HG03108 (cell line): Measurements from ENCODE around the gene IGSF21.
"Not testable (repeated sequence)": the region's sequence is repeated elsewhere in the genome, so short reads cannot be mapped to it uniquely, and the experiment has no call there.

Experiments
- ATAC-seq: cut with Tn5 transposase; IDR thresholded peaks from one replicate; pipeline ENCODE4 v1.9.1; 2021; ENCODE audit warnings: moderate library complexity; ENCODE audit not compliant: unreplicated experiment

Gene IGSF21

GRCh38 chr1:18144062-18144461, 36.5 kb downstream of the IGSF21 start:
- ATAC-seq, result no peak

- no peak for ATAC-seq
Measured at GRCh38 chr1:18144916-18145647, 37.5 kb downstream of the IGSF21 start.

GRCh38 chr1:18145851-18146618, 38.4 kb downstream of the IGSF21 start:
- ATAC-seq, result no peak

GRCh38 chr1:18146886-18147285, 39.3 kb downstream of the IGSF21 start:
- no peak for ATAC-seq

GRCh38 chr1:18147672-18148071, 40.1 kb downstream of the IGSF21 start:
- no peak for ATAC-seq

GRCh38 chr1:18148461-18148860, 40.9 kb downstream of the IGSF21 start:
- no peak for ATAC-seq

GRCh38 chr1:18149027-18149641, 41.5 kb downstream of the IGSF21 start:
- no peak for ATAC-seq

GRCh38 chr1:18151436-18152122, 44.0 kb downstream of the IGSF21 start:
- no peak for ATAC-seq

- no peak for ATAC-seq
Measured at GRCh38 chr1:18154430-18155194, 47.0 kb downstream of the IGSF21 start.

- no peak for ATAC-seq
Measured at GRCh38 chr1:18155881-18156385, 48.3 kb downstream of the IGSF21 start.

GRCh38 chr1:18157352-18157751, 49.8 kb downstream of the IGSF21 start:
- ATAC-seq, result no peak

- ATAC-seq, result no peak
Measured at GRCh38 chr1:18157968-18158367, 50.4 kb downstream of the IGSF21 start.

GRCh38 chr1:18158714-18159113, 51.1 kb downstream of the IGSF21 start:
- ATAC-seq, result no peak

- no peak for ATAC-seq
Measured at GRCh38 chr1:18160290-18160942, 52.8 kb downstream of the IGSF21 start.

- ATAC-seq, result no peak
Measured at GRCh38 chr1:18161690-18162089, 54.1 kb downstream of the IGSF21 start.

GRCh38 chr1:18165640-18166039, 58.0 kb downstream of the IGSF21 start:
- not testable (repeated sequence) for ATAC-seq

GRCh38 chr1:18166341-18166740, 58.7 kb downstream of the IGSF21 start:
- no peak for ATAC-seq

GRCh38 chr1:18166929-18167328, 59.3 kb downstream of the IGSF21 start:
- no peak for ATAC-seq

- ATAC-seq, result no peak
Measured at GRCh38 chr1:18170444-18170843, 62.8 kb downstream of the IGSF21 start.

- ATAC-seq, result no peak
Measured at GRCh38 chr1:18174037-18174436, 66.4 kb downstream of the IGSF21 start.
